ENCODE measurements around the gene GPR141.

The GPR141 gene

GRCh38 chr7:37732253-37732652, 48.7 kb downstream of the GPR141 start:
- no peak for DNase-seq (ENCODE audit: low read depth in 2 of 2)

GRCh38 chr7:37732888-37733287, 49.3 kb downstream of the GPR141 start:
- DNase-seq (ENCODE audit: low read depth in 2 of 2): no peak

DNA sequence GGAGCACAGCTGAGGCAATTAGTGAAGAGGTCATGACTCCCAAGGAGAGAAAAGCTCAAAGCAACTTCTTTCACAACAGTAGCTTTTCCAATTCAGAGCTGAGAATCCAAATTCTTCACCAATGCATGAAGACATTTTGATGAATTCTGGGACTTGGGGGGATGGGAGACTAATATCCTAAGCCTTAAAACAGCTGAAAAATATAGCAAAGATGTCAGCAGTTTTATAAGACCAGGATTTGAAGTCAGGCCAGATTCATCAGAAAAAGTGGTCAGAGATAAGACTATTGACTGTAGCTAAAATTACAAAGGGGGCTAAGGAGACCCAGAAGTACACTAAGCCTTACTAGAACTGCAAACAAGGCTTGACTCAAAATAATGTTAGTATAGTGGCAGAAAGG, 51.6 kb downstream of the GPR141 start:
- no peak for DNase-seq (ENCODE audit: low read depth in 2 of 2)

DNA sequence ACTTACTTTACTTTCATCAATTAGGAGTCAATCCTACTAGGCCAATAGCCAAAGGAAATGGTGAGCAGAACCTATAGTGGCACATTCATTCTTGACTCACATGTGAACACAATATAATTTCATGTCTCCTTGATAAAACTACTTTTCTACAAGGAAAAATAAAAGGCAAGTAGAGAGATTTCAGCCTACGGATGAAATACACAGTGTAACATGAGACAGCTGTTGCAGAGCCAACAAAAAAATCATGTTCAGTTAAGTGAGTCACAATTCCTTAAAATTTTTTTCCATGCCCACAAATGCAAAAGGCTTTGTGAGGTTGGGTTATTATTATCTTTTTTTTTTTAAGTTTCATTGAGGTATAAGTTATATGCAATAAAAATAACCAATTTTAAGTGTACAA, 54.8 kb downstream of the GPR141 start:
- DNase-seq (ENCODE audit: low read depth in 2 of 2): no peak

GRCh38 chr7:37740398-37740797, 56.8 kb downstream of the GPR141 start:
- no peak for DNase-seq (ENCODE audit: low read depth in 2 of 2)

GRCh38 chr7:37741776-37742175, 58.2 kb downstream of the GPR141 start:
- DNase-seq (ENCODE audit: low read depth in 2 of 2): no peak

DNA sequence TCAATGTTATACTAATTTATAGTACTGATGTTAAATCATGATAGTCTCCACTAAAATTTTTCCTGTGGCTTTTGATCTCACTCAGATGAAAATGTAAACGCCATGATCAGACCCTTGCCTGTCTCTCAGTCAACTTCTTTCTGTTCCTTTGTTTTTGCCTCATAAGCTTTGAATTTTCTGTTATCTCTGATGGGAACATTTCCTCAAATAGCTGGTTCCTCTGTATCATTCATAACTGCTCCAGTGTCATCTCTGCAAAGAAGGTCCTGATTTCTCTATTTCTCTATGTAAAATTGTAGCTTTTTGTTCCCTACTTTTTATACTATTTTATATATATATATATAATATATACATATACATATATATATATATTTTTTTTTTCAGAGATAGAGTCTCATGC, 67.5 kb downstream of the GPR141 start:
- no peak for DNase-seq (ENCODE audit: low read depth in 2 of 2)

- no peak for DNase-seq (ENCODE audit: low read depth in 2 of 2)
Measured at GRCh38 chr7:37753398-37754050, 70.0 kb downstream of the GPR141 start.

GRCh38 chr7:37756797-37757551, 73.4 kb downstream of the GPR141 start:
- no peak for DNase-seq (ENCODE audit: low read depth in 2 of 2)

DNA sequence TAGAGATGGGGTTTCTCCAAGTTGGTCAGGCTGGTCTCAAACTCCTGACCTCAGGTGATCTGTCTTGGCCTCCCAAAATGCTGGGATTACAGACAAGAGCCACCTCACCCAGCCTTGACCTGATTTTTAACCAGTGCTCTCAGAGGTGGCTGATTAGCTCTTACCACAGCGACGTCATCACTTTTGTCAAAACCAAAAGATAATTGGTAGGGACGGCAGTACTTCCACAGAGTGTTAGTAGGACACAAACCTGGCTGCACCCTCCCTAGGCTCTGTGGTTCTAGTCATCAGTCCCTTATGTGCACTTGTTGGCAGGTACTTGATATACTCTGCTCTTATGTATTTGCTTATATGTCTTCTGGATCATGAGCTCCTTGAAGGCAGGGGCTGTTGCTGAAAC, 74.0 kb downstream of the GPR141 start:
- no peak for DNase-seq (ENCODE audit: low read depth in 2 of 2)

DNA sequence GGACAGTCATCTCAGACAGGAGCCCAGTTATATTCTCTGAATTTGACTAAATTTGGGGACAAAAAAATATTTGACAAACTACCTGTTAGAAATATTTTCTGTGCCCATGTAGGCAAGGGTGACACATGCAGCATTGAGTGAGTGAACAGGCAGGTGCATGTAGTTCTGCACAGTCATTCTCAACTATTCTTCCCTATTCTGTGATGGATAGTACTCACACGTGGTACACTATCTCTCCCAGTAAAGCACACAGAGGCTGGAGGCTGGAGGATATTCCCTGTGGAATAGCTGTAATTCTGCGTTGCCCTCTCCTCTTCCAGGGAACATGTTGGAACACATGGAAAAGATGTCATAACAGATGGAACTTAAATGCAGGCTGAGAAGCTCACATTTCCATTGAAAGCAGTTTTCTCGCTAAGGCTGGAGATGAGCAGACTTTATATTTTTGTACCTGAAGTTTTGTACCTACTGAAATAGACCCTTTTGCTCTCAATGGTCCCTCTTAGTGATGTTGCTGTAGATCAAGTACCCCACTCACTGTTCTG, 75.0 kb downstream of the GPR141 start:
- no peak for DNase-seq (ENCODE audit: low read depth in 2 of 2)

GRCh38 chr7:37759526-37759925, 76.0 kb downstream of the GPR141 start:
- DNase-seq (ENCODE audit: low read depth in 2 of 2): no peak

GRCh38 chr7:37765421-37765829, 81.9 kb downstream of the GPR141 start:
- no peak for DNase-seq (ENCODE audit: low read depth in 2 of 2)

DNA sequence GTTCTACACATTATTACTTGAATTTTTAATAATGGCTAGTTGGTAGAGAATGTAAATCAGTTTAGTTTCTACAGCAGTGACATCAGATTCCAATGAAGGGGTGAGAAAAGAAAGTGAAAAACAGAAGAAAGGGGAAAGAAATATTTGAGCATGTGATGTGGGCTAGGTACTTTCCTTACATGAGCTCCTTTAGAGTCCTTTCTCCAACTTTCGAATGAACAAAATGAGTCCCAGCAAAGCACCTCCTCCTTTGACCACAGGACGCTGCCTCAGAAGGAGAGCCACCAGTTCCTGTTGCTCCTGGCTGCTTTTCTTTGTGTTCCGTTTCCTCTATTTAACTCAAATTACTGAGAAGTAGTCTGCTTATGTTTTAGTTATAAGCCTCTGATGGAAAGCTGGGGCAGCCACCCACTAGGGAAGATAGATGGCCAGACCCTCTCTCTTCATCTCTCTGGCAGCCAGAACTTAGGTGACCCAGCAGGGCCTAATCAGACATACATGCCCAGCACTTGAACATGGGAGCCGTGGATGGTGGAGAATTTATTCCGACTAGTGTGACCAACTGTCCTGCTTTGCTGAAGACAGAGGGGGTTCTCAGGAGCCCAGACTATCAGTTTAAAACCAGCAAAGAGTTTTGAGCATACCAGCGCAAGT, 82.4 kb downstream of the GPR141 start:
- no peak for DNase-seq (ENCODE audit: low read depth in 2 of 2)

- no peak for DNase-seq (ENCODE audit: low read depth in 2 of 2)
Measured at GRCh38 chr7:37768611-37769010, 85.0 kb downstream of the GPR141 start.

- no peak for DNase-seq (ENCODE audit: low read depth in 2 of 2)
Measured at GRCh38 chr7:37769291-37769690, 85.7 kb downstream of the GPR141 start.

DNA sequence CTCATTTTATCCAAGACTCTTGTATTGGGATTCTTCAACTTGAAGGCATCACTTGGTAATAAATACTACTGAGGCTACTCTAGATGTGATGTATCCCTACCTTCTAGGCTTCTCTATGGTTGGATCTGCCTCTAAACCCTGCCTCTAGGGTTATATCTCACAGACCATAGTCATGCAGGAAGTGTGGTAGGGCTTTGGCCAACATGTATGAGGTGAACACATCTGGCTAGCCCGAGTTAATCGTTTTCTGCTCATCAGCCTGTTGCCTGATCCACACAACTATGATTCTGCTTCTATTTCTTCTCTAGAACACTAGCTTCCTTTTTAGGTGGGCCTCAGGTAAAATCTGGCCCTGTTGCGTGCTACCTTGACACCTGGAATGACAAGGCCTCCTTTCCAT, 86.2 kb downstream of the GPR141 start:
- no peak for DNase-seq (ENCODE audit: low read depth in 2 of 2)

DNA sequence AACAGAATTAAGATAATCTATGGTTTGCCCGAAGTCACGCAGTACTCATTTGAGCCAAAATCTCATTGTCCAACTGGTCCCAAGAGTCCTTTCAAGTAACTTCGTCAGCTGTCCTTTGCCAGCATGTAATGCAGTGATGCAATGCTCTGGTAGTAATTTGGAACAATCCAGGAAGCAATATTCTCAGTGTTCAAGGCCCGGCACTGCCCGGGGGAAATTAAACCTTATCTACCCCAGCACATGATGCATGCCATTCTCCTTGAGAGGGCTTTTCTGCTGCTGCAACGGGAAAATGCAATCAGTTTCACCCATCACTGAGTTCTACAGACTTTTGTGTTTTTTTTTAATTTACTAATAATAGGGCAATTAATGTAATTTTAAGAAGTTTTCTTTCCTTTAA, 87.3 kb downstream of the GPR141 start:
- DNase-seq (ENCODE audit: low read depth in 2 of 2): no peak

GRCh38 chr7:37771342-37771741, 87.8 kb downstream of the GPR141 start:
- no peak for DNase-seq (ENCODE audit: low read depth in 2 of 2)

- no peak for DNase-seq (ENCODE audit: low read depth in 2 of 2)
Measured at GRCh38 chr7:37771801-37772200, 88.2 kb downstream of the GPR141 start.

DNA sequence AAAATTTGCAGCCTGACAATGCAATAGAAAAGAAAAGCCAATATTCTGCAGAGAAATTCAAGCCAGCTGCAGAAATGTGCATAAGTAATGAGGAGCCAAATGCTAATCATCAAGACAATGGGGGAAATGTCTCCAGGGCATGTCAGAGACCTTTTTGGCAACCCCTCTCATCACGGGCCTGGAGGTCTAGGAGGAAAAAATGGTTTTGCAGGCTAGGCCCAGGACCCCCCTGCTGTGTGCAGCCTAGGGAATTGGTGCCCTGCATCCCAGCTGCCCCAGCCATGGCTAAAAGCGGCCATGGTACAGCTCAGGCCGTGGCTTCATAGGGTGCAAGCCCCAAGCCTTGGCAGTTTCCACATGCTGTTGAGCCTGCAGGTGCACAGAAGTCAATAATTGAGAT, 92.4 kb downstream of the GPR141 start:
- no peak for DNase-seq (ENCODE audit: low read depth in 2 of 2)

DNA sequence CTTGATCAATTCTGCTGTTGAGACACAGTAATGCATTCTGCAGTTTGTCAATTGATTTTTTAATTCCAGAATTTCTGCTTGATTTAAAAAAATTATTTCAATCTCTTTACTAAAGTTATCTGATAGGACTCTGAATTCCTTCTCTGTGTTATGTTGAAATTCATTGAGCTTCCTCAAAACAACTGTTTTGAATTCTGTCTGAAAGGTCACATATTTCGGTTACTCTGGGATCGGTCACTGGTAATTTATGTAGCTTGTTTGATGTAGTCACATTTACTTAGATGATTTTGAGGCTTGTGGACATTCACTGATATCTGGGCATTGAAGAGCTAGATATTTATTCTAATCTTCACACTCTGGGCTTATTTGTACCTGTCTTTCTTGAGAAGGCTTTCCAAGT, 97.6 kb downstream of the GPR141 start:
- no peak for DNase-seq (ENCODE audit: low read depth in 2 of 2)

- DNase-seq (ENCODE audit: low read depth in 2 of 2): no peak
Measured at GRCh38 chr7:37782166-37782565, 98.6 kb downstream of the GPR141 start.
